Adrenal gland (tissue), 12 donors: ENCODE data around the gene RNF5. TPM values are rescaled to one million over a fixed set of nuclear protein-coding genes. Genes with fewer than 3 reads are reported as not detected.

Experiments
- DNase-seq, 7 donors: peaks; one replicate each; pipeline ENCODE4 v3.0.0-alpha.2; 2019 to 2020
- H3K27ac ChIP-seq, 5 donors: fragments of 200-600 bp; sonication (generic) in 4 of 5; 1 replicate in 3 of 5; 2 replicates in 2 of 5; pipeline versions ENCODE4 v1.5.1 to v1.8.0; 2016 to 2020; ENCODE audit warnings: mild to moderate bottlenecking in 1 of 5
- H3K27me3 ChIP-seq: fragments of 200-600 bp; 2 replicates; pipeline ENCODE4 v1.8.0; 2021
- H3K36me3 ChIP-seq, 2 donors: fragments of 200-600 bp; replicated peaks in 1 of 2; 1 replicate in 1 of 2; 2 replicates in 1 of 2; pipeline versions ENCODE4 v1.5.1 to v1.8.0; 2018 to 2022
- H3K4me1 ChIP-seq, 2 donors: fragments of 200-600 bp; replicated peaks in 1 of 2; 1 replicate in 1 of 2; 2 replicates in 1 of 2; pipeline versions ENCODE4 v1.5.1 to v1.8.0; 2018 to 2021
- H3K4me3 ChIP-seq, 4 donors: fragments of 200-600 bp; sonication (generic) in 3 of 4; one replicate each; pipeline ENCODE4 v1.5.1; 2016 to 2018
- H3K9me3 ChIP-seq, 3 donors: fragments of 200-600 bp; sonication (generic) in 1 of 3; replicated peaks in 1 of 3; 1 replicate in 2 of 3; 2 replicates in 1 of 3; pipeline versions ENCODE4 v1.5.1 to v1.8.0; 2016 to 2021
- POLR2A ChIP-seq, 2 donors: fragments of 450-650 bp; IDR thresholded peaks; one replicate each; pipeline ENCODE4 v1.6.1; 2017; ENCODE audit warnings: antibody characterized with exemption in 2 of 2, mild to moderate bottlenecking in 2 of 2, moderate library complexity in 1 of 2
- WGBS, 4 donors: extraction: QIAGEN DNeasy Blood & Tissue Kit in 2 of 4; methylation state at CpG; one replicate each; pipeline versions ENCODE4 v1.1.5 to v1.1.7; 2013 to 2017; 5-methylcytosine and 5-hydroxymethylcytosine counted together
- intact Hi-C, 2 donors: fragments of 100-400 bp; cut with DNase I; formaldehyde crosslinking; loops; one replicate each; pipeline versions ENCODE4 v1.14.1 to v1.15.0; 2022 to 2023
- polyA plus RNA-seq, 3 donors: library from polyadenylated mRNA; stranded (reverse); fragments of 200-250 nt in 2 of 3; fragments of 350-450 nt in 1 of 3; fragmentation: Illumina TruSeq in 1 of 3; extraction: RNeasy Lipid Tissue Mini Kit (QIAGEN cat#74804) in 1 of 3; gene quantifications; one replicate each; pipeline ENCODE4 v1.2.3, GENCODE V29; 2013 to 2014
- total RNA-seq, 9 donors: library from RNA; depleted of rRNA in 4 of 9; stranded (reverse); fragments of >200 nt in 4 of 9; fragments of 120-200 nt in 1 of 9; fragmentation: NEBNext Ultra II Directional in 1 of 9; extraction: Animal tissue kit (Norgen Biotek cat#: 25700) in 1 of 9; gene quantifications; one replicate each; pipeline versions ENCODE4 v1.1.0 to v1.2.4, GENCODE V29; 2013 to 2023
- TF ChIP-seq, protein P1 (sequence below), 6 experiments: fragments of 450-650 bp in 4 of 6; fragments of 200-600 bp in 2 of 6; sonication (generic) in 1 of 6; IDR thresholded peaks; 1 replicate in 5 of 6; 2 replicates in 1 of 6; pipeline versions ENCODE4 v1.5.1 to v1.8.0; 2016 to 2021; ENCODE audit warnings: antibody characterized with exemption in 6 of 6, mild to moderate bottlenecking in 2 of 6, moderate library complexity in 1 of 6
- donor health status: healthy with polysubstance abuse.
- donor health status: Bipolar disorder and iron deficiency.
- donor health status: DM: yes; HTN: yes; CAD: no.
- donor health status: DM: no; HTN: no; CAD: no.
- donor health status: DM: no; HTN: no; CAD: no.
- donor health status: DM: yes; HTN: yes; CAD: no.

Gene RNF5
- total and polyA plus RNA-seq, 12 donors: 47.2 to 146 (median 110) TPM

DNA sequence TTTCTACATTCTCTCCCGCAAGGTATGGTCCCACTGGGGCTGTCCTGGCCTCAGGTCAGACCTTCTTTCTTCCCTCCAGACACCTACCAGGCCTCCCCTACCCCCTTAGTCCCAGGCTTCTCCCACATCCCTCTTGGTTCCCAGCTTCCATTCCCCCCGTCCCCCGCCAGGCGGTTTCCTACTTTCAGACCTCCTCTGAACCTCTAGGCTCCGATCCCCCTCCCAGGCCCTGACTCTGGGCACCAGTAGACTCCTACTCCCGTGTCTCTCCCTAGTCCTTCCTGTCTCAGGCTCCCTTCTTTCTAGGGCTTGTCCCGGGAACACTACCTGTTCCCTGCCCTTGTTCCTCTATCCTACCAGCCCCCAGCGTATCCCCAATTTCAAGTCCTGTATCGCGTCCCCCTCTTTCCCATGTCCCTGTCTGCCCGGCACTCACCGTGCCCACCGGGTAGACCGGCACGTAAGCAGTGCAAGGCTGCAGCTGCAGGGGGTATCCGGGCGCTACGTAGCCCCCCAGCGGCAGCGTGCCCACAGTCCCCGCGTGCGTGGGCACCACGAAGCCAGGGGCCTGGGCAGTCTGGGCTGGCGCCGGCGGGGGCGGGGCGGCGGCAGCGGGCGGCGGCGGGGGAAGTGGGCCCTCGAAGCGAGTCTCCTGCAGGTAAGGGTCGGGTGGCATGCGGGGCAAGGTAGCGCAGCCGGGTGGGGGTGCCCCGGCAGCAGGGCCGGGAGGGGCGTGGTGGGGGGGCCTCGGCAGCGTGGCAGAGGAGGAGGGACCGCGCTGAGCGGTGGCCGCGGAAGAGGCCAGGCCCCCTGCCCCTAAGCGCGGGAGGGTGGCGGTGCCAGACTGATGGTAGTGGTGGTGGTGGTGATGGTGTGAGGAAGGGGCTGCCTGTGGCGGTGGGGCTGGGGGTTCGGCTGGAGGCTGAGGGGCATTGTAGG lies 28.0 kb upstream of the RNF5 start:
- H3K4me3 ChIP-seq: no peak overlapping the region
- H3K4me1 ChIP-seq: peaks cover 14 to 19% of the 10 kb centered on the region in 2 donors
- no peak for TF ChIP-seq POLR2A (IDR thresholded peaks at IDR 0.05)
- TF ChIP-seq, protein P1, sequence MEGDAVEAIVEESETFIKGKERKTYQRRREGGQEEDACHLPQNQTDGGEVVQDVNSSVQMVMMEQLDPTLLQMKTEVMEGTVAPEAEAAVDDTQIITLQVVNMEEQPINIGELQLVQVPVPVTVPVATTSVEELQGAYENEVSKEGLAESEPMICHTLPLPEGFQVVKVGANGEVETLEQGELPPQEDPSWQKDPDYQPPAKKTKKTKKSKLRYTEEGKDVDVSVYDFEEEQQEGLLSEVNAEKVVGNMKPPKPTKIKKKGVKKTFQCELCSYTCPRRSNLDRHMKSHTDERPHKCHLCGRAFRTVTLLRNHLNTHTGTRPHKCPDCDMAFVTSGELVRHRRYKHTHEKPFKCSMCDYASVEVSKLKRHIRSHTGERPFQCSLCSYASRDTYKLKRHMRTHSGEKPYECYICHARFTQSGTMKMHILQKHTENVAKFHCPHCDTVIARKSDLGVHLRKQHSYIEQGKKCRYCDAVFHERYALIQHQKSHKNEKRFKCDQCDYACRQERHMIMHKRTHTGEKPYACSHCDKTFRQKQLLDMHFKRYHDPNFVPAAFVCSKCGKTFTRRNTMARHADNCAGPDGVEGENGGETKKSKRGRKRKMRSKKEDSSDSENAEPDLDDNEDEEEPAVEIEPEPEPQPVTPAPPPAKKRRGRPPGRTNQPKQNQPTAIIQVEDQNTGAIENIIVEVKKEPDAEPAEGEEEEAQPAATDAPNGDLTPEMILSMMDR (IDR thresholded peaks at IDR 0.05): no peak
- no peaks in the 10 kb centered on the region for H3K27me3 ChIP-seq
- no peaks in the 10 kb centered on the region for H3K36me3 ChIP-seq
- 55 to 76% (median 64%) methylated on average over 30 to 55 of the region's 55 CpGs for WGBS, 4 donors
- no peaks in the 10 kb centered on the region for H3K9me3 ChIP-seq
- intact Hi-C loops: no loop called here
- DNase-seq: no peak
- H3K27ac ChIP-seq: no peak overlapping the region

GRCh38 chr6:32151181-32151862 lies 26.9 kb upstream of the RNF5 start:
- Histone ChIP-seq H3K4me1 (peaks cover 14 to 20% of the 10 kb centered on the region in 2 donors), H3K27ac (peak overlapping the region in 2 of 5 donors; percentile 30 to 54), H3K9me3 (no peaks in the 10 kb centered on the region), H3K36me3 (peaks cover 0 to 5% of the 10 kb centered on the region in 2 donors), H3K27me3 (no peaks in the 10 kb centered on the region), H3K4me3 (peak overlapping the region in 1 of 4 donors; percentile 51)
- intact Hi-C loops: no loop called here
- no peak for TF ChIP-seq POLR2A (IDR thresholded peaks at IDR 0.05)
- TF ChIP-seq, protein P1 (IDR thresholded peaks at IDR 0.05): no peak
- 43 to 62% (median 50%) methylated on average over 5 to 8 of the region's 8 CpGs for WGBS, 4 donors
- DNase-seq: no peak

GRCh38 chr6:32151863-32152768 lies 26.1 kb upstream of the RNF5 start, which contains the start of gene PRRT1:
TSS of gene PRRT1 (minus strand) at chr6:32151939. CDS start at chr6:32151827, 112 bp downstream.
- intact Hi-C loops: no loop called here
- no peaks in the 10 kb centered on the region for H3K27me3 ChIP-seq
- peaks cover 0 to 12% of the 10 kb centered on the region in 2 donors for H3K36me3 ChIP-seq
- no peak for DNase-seq
- H3K4me3 ChIP-seq: peak within 1 kb of the TSS in 2 of 4 donors; percentile 66 to 89
- peak within 1 kb of the TSS in 4 of 5 donors; percentile 78 to 94 (median 87) for H3K27ac ChIP-seq
- peaks cover 14 to 20% of the 10 kb centered on the region in 2 donors for H3K4me1 ChIP-seq
- TF ChIP-seq, protein P1 (IDR thresholded peaks at IDR 0.05): no peak
- no peak for TF ChIP-seq POLR2A (IDR thresholded peaks at IDR 0.05)
- H3K9me3 ChIP-seq: no peaks in the 10 kb centered on the region
- 27 to 39% (median 31%) methylated on average over 12 to 18 of the region's 24 CpGs for WGBS, 4 donors
